ENCODE measurements around the gene PPP4R3A.

DNA sequence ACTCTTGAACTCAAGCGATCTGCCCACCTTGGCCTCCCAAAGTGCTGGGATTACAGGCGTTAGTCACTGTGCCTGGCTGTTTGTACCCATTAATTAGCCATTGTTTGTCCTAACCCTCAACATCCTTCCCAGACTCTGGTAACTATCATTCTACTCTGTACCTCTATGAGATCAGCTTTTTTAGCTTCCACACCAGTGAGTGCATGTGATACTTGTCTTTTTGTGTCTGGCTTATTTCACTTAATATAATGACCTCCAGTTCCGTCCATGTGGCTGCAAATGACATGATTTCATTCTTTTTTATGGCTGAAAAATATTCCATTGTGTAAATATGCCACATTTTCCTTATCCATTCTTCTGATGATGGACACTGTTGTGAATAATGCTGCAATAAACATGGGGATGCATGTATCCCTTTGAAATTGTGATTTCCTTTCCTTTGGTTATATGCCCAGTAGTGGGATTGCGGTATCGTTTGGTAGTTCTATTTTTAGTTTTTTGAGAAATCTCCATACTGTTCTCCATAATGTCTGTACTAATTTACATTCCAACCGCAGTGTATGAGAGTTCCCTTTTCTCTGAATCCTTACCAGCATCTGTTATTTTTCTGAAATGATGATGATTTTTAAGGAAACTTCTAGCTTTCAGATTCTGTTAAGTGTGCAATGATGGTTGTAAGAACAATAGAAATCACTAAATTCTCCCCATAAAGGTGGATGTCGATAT lies 6.7 kb upstream of the PPP4R3A start:
- TF ChIP-seq ZNF274 (IDR thresholded peaks at IDR 0.05; ENCODE audit: insufficient read depth, insufficient read length) (no peak), MYC (IDR thresholded peaks at IDR 0.05; ENCODE audit: insufficient read depth, insufficient read length, insufficient replicate concordance, low read length, severe bottlenecking) (no peak), CTCF (IDR thresholded peaks at IDR 0.05 in 2 of 3, conservative IDR thresholded peaks at IDR 0.05 in 1 of 3; ENCODE audit: control insufficient read depth in 2 of 3, extremely low read depth in 1 of 3, insufficient read depth in 1 of 3, low read depth in 3 of 3, low read length in 3 of 3) (no peak)
- TF ChIP-seq, protein P1, sequence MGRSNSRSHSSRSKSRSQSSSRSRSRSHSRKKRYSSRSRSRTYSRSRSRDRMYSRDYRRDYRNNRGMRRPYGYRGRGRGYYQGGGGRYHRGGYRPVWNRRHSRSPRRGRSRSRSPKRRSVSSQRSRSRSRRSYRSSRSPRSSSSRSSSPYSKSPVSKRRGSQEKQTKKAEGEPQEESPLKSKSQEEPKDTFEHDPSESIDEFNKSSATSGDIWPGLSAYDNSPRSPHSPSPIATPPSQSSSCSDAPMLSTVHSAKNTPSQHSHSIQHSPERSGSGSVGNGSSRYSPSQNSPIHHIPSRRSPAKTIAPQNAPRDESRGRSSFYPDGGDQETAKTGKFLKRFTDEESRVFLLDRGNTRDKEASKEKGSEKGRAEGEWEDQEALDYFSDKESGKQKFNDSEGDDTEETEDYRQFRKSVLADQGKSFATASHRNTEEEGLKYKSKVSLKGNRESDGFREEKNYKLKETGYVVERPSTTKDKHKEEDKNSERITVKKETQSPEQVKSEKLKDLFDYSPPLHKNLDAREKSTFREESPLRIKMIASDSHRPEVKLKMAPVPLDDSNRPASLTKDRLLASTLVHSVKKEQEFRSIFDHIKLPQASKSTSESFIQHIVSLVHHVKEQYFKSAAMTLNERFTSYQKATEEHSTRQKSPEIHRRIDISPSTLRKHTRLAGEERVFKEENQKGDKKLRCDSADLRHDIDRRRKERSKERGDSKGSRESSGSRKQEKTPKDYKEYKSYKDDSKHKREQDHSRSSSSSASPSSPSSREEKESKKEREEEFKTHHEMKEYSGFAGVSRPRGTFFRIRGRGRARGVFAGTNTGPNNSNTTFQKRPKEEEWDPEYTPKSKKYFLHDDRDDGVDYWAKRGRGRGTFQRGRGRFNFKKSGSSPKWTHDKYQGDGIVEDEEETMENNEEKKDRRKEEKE (IDR thresholded peaks at IDR 0.05): no peak

Data from GM12878 (cell line).